ENCODE data around the gene HAX1.
A peak's percentile ranks its signal among the peaks of the same experiment; 100 is the strongest.

Gene HAX1

DNA sequence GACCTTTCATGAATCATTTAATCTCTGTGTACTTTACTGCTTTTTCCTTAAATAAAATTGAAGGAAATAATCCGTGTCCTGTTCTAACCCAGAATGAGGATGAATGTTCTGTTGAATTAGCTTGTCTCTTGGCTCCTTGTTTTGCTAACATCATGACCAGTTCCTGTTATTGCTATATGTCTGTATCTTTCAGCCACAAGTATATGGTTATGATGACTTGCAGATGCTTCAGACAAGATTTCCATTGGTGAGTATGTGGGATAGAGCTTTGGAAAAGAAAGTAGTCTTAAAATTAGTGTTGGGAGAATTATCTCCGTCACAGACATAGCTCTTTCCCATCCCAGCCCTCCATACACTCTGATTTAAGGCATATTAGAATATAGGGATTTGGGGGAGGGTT is 13.6 kb upstream of the HAX1 start:
- H3K27ac ChIP-seq (ENCODE audit: extremely low read depth, low read depth, low read length), result no peak overlapping the region
- no peaks in the 10 kb centered on the region for H3K4me1 ChIP-seq (ENCODE audit: control insufficient read depth, insufficient read depth, low read length)
- H3K36me3 ChIP-seq (ENCODE audit: control insufficient read depth in 2 of 2, insufficient read depth in 1 of 2, low read length in 2 of 2), result peaks cover 70 to 100% of the 10 kb centered on the region in 2 experiments
- no peak overlapping the region for H3K4me3 ChIP-seq (ENCODE audit: low read depth, low read length)
- CTCF ChIA-PET, result interaction anchor here (0.6 to 2.0 kb wide), 8 partner anchors 10 to 144 kb away, joined by 3 to 7 read pairs (median 4); no protein-coding TSS in a partner anchor
- POLR2A ChIA-PET, result interaction anchor here (0.6 kb wide), 2 partner anchors 9 to 38 kb away, joined by 3 to 4 read pairs; no protein-coding TSS in a partner anchor
- TF ChIP-seq, protein P1, sequence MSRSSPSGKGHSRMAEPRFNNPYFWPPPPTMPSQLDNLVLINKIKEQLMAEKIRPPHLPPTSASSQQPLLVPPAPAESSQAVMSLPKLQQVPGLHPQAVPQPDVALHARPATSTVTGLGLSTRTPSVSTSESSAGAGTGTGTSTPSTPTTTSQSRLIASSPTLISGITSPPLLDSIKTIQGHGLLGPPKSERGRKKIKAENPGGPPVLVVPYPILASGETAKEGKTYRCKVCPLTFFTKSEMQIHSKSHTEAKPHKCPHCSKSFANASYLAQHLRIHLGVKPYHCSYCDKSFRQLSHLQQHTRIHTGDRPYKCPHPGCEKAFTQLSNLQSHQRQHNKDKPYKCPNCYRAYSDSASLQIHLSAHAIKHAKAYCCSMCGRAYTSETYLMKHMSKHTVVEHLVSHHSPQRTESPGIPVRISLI (tag by site-specific recombination; IDR thresholded peaks at IDR 0.05), result no peak
- TF ChIP-seq, protein P2, sequence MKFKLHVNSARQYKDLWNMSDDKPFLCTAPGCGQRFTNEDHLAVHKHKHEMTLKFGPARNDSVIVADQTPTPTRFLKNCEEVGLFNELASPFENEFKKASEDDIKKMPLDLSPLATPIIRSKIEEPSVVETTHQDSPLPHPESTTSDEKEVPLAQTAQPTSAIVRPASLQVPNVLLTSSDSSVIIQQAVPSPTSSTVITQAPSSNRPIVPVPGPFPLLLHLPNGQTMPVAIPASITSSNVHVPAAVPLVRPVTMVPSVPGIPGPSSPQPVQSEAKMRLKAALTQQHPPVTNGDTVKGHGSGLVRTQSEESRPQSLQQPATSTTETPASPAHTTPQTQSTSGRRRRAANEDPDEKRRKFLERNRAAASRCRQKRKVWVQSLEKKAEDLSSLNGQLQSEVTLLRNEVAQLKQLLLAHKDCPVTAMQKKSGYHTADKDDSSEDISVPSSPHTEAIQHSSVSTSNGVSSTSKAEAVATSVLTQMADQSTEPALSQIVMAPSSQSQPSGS (tag by site-specific recombination; IDR thresholded peaks at IDR 0.05; ENCODE audit: low read depth), result no peak
- no peak for TF ChIP-seq ZNF274 (IDR thresholded peaks at IDR 0.05; ENCODE audit: low read length)
- no peak for TF ChIP-seq ZNF274 (tag by site-specific recombination; IDR thresholded peaks at IDR 0.05; ENCODE audit: borderline replicate concordance)
- TF ChIP-seq GLIS1 (tag by site-specific recombination; IDR thresholded peaks at IDR 0.05), result no peak
- no peak for TF ChIP-seq ZNF549 (tag by site-specific recombination; IDR thresholded peaks at IDR 0.05)
- TF ChIP-seq ZNF776 (tag by site-specific recombination; IDR thresholded peaks at IDR 0.05; ENCODE audit: borderline replicate concordance), result no peak
- TF ChIP-seq SP2 (tag by site-specific recombination; IDR thresholded peaks at IDR 0.05), result no peak
- TF ChIP-seq ZNF670 (tag by site-specific recombination; IDR thresholded peaks at IDR 0.05; ENCODE audit: low read depth), result no peak
- no peak for TF ChIP-seq ZSCAN23 (tag by site-specific recombination; IDR thresholded peaks at IDR 0.05)
- TF ChIP-seq ZFP3 (tag by site-specific recombination; IDR thresholded peaks at IDR 0.05; ENCODE audit: low read depth), result no peak
- TF ChIP-seq ZNF248 (tag by site-specific recombination; IDR thresholded peaks at IDR 0.05), result no peak
- no peak for TF ChIP-seq GLIS2 (tag by site-specific recombination; IDR thresholded peaks at IDR 0.05)
- H3K9me3 ChIP-seq (ENCODE audit: control insufficient read depth, insufficient read depth, low read depth, low read length), result no peaks in the 10 kb centered on the region

DNA sequence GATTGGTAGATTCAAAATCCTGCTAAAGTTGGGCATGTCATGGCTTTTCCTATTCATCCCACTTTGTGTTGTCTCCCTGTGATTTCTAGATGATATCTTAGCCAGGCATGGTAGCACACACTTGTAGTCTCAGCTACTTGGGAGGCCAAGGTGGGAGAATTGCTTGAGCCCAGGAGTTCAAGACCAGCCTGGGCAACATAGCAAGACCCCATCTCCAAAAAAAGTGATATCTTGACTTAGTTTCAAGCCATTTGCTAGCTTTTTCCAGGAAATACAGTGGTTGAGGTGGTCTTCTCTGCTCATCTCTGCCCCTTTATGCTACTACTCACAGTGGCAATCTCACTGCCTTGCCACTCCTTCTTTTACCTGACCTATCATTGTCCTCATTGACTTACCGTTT is 12.3 kb upstream of the HAX1 start:
- Histone ChIP-seq H3K4me3 (ENCODE audit: low read depth, low read length) (no peak overlapping the region), H3K27ac (ENCODE audit: extremely low read depth, low read depth, low read length) (no peak overlapping the region), H3K9me3 (ENCODE audit: control insufficient read depth, insufficient read depth, low read depth, low read length) (no peaks in the 10 kb centered on the region), H3K4me1 (ENCODE audit: control insufficient read depth, insufficient read depth, low read length) (no peaks in the 10 kb centered on the region), H3K36me3 (ENCODE audit: control insufficient read depth in 2 of 2, insufficient read depth in 1 of 2, low read length in 2 of 2) (peaks cover 61 to 100% of the 10 kb centered on the region in 2 experiments)
- ChIA-PET POLR2A (no interaction called here), CTCF (interaction anchor here (1.0 kb wide), 1 partner anchor 12 kb away, joined by 3 read pairs; no protein-coding TSS in a partner anchor)
- TF ChIP-seq PRDM1 (tag by site-specific recombination; IDR thresholded peaks at IDR 0.05), result no peak
- peak; percentile 93 for TF ChIP-seq ZNF121 (tag by site-specific recombination; IDR thresholded peaks at IDR 0.05)

DNA sequence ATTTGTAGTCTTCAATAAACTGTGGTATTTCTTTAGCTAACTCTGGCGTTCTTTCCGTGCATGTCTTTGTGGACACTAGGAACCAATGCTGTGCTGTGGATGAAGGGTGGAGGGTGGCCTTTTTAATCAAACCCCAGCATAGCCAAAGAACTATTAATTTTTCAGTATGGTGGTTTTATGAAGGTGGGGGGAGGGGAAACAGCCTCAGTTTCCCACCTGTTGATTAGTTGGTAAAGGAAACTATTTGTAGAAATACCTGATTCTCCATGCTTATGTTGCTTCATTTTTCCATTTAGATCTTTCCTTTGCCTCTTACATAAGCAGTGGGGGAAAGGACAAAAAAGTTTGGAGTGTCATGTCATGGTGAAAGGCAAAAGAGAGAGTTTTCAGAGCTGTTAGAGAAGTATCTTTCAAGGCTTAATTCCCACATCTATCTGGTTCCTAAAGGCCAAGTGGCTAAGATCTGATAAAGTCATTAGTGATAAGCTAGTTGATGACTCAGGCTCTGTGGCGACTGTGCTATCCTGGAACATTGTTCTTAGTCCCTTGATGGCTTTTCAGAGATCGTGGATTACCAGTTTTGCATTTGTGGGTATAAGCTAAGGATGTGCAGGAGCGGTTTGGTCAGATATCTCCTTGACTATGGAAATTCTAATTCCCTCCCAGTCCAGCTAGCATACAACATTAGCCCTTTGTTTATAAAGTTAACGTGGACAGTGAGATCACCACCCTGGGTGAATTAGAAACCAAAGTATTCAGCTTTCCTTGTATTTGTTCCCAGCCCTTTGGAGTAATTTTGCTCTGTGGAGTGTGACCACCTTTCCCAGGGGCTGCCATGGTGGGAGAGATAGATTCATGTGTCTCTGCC is 8.7 kb upstream of the HAX1 start:
- ChIA-PET CTCF (interaction anchor here (0.7 to 1.4 kb wide), 4 partner anchors 9 to 95 kb away, joined by 3 to 5 read pairs (median 3); no protein-coding TSS in a partner anchor), POLR2A (interaction anchor here (0.5 to 0.6 kb wide), 2 partner anchors 46 to 345 kb away, joined by 3 to 6 read pairs; no protein-coding TSS in a partner anchor)
- no peak overlapping the region for H3K27ac ChIP-seq (ENCODE audit: extremely low read depth, low read depth, low read length)
- no peaks in the 10 kb centered on the region for H3K4me1 ChIP-seq (ENCODE audit: control insufficient read depth, insufficient read depth, low read length)
- H3K4me3 ChIP-seq (ENCODE audit: low read depth, low read length), result no peak overlapping the region
- no peaks in the 10 kb centered on the region for H3K9me3 ChIP-seq (ENCODE audit: control insufficient read depth, insufficient read depth, low read depth, low read length)
- peaks cover 45 to 93% of the 10 kb centered on the region in 2 experiments for H3K36me3 ChIP-seq (ENCODE audit: control insufficient read depth in 2 of 2, insufficient read depth in 1 of 2, low read length in 2 of 2)
- TF ChIP-seq PRDM1 (tag by site-specific recombination; IDR thresholded peaks at IDR 0.05) (peak; percentile 81), ZNF585B (tag by site-specific recombination; IDR thresholded peaks at IDR 0.05) (no peak), SCRT2 (tag by site-specific recombination; IDR thresholded peaks at IDR 0.05) (peak; percentile 94), KLF16 (tag by site-specific recombination; IDR thresholded peaks at IDR 0.05) (no peak), HOXC10 (CRISPR knock-in tag; IDR thresholded peaks at IDR 0.05) (no peak), SCRT1 (tag by site-specific recombination; IDR thresholded peaks at IDR 0.05; ENCODE audit: borderline replicate concordance) (peak; percentile 72; the same call in 1 of the 2 replicates)
- TF ChIP-seq, protein P3, sequence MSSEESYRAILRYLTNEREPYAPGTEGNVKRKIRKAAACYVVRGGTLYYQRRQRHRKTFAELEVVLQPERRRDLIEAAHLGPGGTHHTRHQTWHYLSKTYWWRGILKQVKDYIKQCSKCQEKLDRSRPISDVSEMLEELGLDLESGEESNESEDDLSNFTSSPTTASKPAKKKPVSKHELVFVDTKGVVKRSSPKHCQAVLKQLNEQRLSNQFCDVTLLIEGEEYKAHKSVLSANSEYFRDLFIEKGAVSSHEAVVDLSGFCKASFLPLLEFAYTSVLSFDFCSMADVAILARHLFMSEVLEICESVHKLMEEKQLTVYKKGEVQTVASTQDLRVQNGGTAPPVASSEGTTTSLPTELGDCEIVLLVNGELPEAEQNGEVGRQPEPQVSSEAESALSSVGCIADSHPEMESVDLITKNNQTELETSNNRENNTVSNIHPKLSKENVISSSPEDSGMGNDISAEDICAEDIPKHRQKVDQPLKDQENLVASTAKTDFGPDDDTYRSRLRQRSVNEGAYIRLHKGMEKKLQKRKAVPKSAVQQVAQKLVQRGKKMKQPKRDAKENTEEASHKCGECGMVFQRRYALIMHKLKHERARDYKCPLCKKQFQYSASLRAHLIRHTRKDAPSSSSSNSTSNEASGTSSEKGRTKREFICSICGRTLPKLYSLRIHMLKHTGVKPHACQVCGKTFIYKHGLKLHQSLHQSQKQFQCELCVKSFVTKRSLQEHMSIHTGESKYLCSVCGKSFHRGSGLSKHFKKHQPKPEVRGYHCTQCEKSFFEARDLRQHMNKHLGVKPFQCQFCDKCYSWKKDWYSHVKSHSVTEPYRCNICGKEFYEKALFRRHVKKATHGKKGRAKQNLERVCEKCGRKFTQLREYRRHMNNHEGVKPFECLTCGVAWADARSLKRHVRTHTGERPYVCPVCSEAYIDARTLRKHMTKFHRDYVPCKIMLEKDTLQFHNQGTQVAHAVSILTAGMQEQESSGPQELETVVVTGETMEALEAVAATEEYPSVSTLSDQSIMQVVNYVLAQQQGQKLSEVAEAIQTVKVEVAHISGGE (tag by site-specific recombination; conservative IDR thresholded peaks at IDR 0.05; ENCODE audit: low read depth), result no peak
- TF ChIP-seq, protein P4, sequence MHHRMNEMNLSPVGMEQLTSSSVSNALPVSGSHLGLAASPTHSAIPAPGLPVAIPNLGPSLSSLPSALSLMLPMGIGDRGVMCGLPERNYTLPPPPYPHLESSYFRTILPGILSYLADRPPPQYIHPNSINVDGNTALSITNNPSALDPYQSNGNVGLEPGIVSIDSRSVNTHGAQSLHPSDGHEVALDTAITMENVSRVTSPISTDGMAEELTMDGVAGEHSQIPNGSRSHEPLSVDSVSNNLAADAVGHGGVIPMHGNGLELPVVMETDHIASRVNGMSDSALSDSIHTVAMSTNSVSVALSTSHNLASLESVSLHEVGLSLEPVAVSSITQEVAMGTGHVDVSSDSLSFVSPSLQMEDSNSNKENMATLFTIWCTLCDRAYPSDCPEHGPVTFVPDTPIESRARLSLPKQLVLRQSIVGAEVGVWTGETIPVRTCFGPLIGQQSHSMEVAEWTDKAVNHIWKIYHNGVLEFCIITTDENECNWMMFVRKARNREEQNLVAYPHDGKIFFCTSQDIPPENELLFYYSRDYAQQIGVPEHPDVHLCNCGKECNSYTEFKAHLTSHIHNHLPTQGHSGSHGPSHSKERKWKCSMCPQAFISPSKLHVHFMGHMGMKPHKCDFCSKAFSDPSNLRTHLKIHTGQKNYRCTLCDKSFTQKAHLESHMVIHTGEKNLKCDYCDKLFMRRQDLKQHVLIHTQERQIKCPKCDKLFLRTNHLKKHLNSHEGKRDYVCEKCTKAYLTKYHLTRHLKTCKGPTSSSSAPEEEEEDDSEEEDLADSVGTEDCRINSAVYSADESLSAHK (tag by site-specific recombination; IDR thresholded peaks at IDR 0.05), result no peak

Data from HEK293 (cell line).